ENCODE measurements around the gene TPT1.

Gene TPT1

DNA sequence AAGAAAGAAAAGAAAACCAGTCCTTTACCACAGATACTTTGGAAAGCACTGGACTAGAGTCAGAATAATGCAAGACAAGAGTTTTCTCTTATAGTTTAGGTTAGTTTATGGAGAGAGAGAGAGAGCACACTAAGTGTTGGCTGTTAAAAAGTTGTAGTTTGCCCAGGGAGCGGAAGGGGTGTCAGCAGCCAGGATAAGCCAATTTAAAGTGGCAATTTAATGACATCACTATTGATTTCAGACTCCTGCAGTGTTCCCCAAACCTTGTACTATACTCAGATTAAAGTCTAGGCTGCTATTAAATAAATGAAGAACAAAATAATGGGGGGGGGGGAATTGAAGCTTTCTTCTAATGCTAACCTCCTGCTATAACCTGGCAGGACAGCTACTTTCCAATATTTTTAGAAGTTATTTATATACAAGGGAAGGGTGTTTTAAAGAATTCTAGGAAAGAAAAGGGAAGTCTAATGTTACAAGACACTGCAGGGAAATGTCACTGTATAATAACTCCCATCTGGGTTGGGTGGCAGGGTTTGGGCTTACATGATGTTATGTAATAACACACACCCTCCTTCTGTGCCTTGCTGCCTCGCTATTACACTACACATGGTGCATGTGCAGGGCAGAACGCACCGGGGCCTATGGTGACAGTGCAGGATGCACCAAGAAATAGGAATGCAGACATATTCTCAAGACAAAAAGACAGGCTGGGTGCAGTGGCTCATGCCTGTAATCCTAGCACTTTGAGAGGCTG lies 19.9 kb downstream of the TPT1 start:
- H3K4me1 ChIP-seq (ENCODE audit: control insufficient read depth, insufficient read depth, low read length), result no peaks in the 10 kb centered on the region
- H3K9me3 ChIP-seq (ENCODE audit: control insufficient read depth, insufficient read depth, low read length), result no peaks in the 10 kb centered on the region
- no peaks in the 10 kb centered on the region for H3K36me3 ChIP-seq (ENCODE audit: control insufficient read depth, insufficient read depth, low read length)
- H3K4me3 ChIP-seq (ENCODE audit: low read depth, low read length), result no peak overlapping the region
- H3K9ac ChIP-seq (ENCODE audit: low read depth, low read length), result no peak overlapping the region
- H3K27ac ChIP-seq (ENCODE audit: low read depth, low read length), result no peak overlapping the region
- H3K27me3 ChIP-seq (ENCODE audit: control insufficient read depth, insufficient read depth, low read length), result no peaks in the 10 kb centered on the region

DNA sequence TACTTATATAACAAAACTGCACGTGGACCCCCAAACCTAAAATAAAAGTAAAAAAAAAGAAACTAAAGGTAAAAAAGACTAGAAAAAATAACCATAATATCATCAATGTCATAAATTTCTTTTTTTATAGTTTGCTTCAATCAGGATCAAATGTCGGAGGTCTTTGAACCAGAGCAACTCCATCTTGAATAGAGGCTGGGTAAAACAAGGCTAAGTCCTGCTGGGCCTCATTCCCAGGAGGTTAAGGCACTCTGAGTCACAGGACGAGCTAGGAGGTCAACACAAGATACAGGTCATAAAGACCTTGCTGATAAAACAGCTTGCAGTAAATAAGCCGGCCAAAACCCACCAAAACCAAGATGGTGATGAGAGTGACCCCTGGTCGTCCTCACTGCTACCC lies 24.0 kb downstream of the TPT1 start:
- Histone ChIP-seq H3K27ac (ENCODE audit: low read depth, low read length) (no peak overlapping the region), H3K4me1 (ENCODE audit: control insufficient read depth, insufficient read depth, low read length) (0 out of 2 replicates have a peak, but pooled peaks cover under 1% of the 10 kb centered on the region)

DNA sequence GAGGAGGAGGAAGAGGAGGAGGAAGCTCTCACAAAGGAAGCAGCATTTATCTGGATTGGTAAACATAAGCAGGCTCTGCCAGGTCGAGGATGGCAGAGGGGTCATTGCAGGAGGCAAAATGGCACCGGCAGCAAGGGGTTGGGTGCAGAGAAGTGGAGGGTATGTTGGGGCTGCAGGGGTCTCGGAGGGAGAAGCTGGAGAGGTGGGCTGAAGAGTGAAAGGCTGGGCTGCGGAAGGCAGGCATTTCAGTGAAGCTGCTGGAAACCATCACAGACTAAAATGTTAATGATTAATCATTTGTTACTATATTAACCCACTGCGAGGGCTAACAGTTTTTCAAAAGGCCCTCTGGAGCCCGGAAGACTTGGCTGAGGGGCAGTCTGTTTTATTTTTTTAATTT lies 24.6 kb downstream of the TPT1 start:
- Histone ChIP-seq H3K9ac (ENCODE audit: low read depth, low read length) (no peak overlapping the region), H3K4me3 (ENCODE audit: low read depth, low read length) (no peak overlapping the region), H3K9me3 (ENCODE audit: control insufficient read depth, insufficient read depth, low read length) (no peaks in the 10 kb centered on the region), H3K27me3 (ENCODE audit: control insufficient read depth, insufficient read depth, low read length) (no peaks in the 10 kb centered on the region), H3K27ac (ENCODE audit: low read depth, low read length) (no peak overlapping the region), H3K4me1 (ENCODE audit: control insufficient read depth, insufficient read depth, low read length) (0 out of 2 replicates have a peak, but pooled peaks cover 3% of the 10 kb centered on the region), H3K36me3 (ENCODE audit: control insufficient read depth, insufficient read depth, low read length) (no peaks in the 10 kb centered on the region)

More for the DNA sequence above, 24.0 kb downstream of the TPT1 start:
- Histone ChIP-seq H3K27me3 (ENCODE audit: control insufficient read depth, insufficient read depth, low read length) (no peaks in the 10 kb centered on the region), H3K9me3 (ENCODE audit: control insufficient read depth, insufficient read depth, low read length) (no peaks in the 10 kb centered on the region), H3K9ac (ENCODE audit: low read depth, low read length) (no peak overlapping the region), H3K36me3 (ENCODE audit: control insufficient read depth, insufficient read depth, low read length) (no peaks in the 10 kb centered on the region), H3K4me3 (ENCODE audit: low read depth, low read length) (no peak overlapping the region)

GRCh38 chr13:45315520-45316167 lies 25.3 kb downstream of the TPT1 start:
- Histone ChIP-seq H3K9ac (ENCODE audit: low read depth, low read length) (no peak overlapping the region), H3K9me3 (ENCODE audit: control insufficient read depth, insufficient read depth, low read length) (no peaks in the 10 kb centered on the region), H3K27me3 (ENCODE audit: control insufficient read depth, insufficient read depth, low read length) (no peaks in the 10 kb centered on the region), H3K4me1 (ENCODE audit: control insufficient read depth, insufficient read depth, low read length) (peaks cover 7% of the 10 kb centered on the region), H3K4me3 (ENCODE audit: low read depth, low read length) (no peak overlapping the region), H3K36me3 (ENCODE audit: control insufficient read depth, insufficient read depth, low read length) (no peaks in the 10 kb centered on the region), H3K27ac (ENCODE audit: low read depth, low read length) (no peak overlapping the region)

DNA sequence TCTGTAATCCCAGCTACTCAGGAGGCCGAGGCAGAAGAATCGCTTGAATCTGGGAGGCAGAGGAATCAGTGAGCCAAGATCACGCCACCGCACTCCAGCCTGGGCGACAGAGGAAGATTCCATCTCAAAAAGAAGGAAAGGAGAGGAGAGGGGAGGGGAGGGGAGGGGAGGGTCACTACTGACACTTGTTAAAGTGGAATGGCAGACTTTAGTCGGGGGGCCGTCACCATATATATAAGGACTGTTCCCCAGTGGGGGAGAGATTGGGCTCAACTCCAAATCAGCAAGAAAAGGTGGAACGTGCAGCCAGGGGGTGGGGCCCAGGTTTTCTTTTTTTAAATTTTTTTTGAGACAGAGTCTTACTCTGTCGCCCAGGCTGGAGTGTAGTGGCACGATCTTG lies 26.2 kb downstream of the TPT1 start:
- H3K9me3 ChIP-seq (ENCODE audit: control insufficient read depth, insufficient read depth, low read length), result no peaks in the 10 kb centered on the region
- no peak overlapping the region for H3K9ac ChIP-seq (ENCODE audit: low read depth, low read length)
- H3K27ac ChIP-seq (ENCODE audit: low read depth, low read length), result no peak overlapping the region
- peaks cover 12% of the 10 kb centered on the region for H3K4me1 ChIP-seq (ENCODE audit: control insufficient read depth, insufficient read depth, low read length)
- H3K27me3 ChIP-seq (ENCODE audit: control insufficient read depth, insufficient read depth, low read length), result no peaks in the 10 kb centered on the region
- H3K36me3 ChIP-seq (ENCODE audit: control insufficient read depth, insufficient read depth, low read length), result no peaks in the 10 kb centered on the region
- H3K4me3 ChIP-seq (ENCODE audit: low read depth, low read length), result no peak overlapping the region

- H3K4me3 ChIP-seq (ENCODE audit: low read depth, low read length), result peak overlapping the region; percentile 62
- no peaks in the 10 kb centered on the region for H3K36me3 ChIP-seq (ENCODE audit: control insufficient read depth, insufficient read depth, low read length)
- H3K27ac ChIP-seq (ENCODE audit: low read depth, low read length), result peak overlapping the region; percentile 21
- no peaks in the 10 kb centered on the region for H3K27me3 ChIP-seq (ENCODE audit: control insufficient read depth, insufficient read depth, low read length)
- H3K9me3 ChIP-seq (ENCODE audit: control insufficient read depth, insufficient read depth, low read length), result no peaks in the 10 kb centered on the region
- no peak overlapping the region for H3K9ac ChIP-seq (ENCODE audit: low read depth, low read length)
- H3K4me1 ChIP-seq (ENCODE audit: control insufficient read depth, insufficient read depth, low read length), result peaks cover 21% of the 10 kb centered on the region
These were observed 30.4 kb downstream of the TPT1 start for GRCh38 chr13:45310341-45311131.

GRCh38 chr13:45306966-45307365 lies 34.0 kb downstream of the TPT1 start:
- Histone ChIP-seq H3K4me3 (ENCODE audit: low read depth, low read length) (no peak overlapping the region), H3K9me3 (ENCODE audit: control insufficient read depth, insufficient read depth, low read length) (no peaks in the 10 kb centered on the region), H3K4me1 (ENCODE audit: control insufficient read depth, insufficient read depth, low read length) (peaks cover 28% of the 10 kb centered on the region), H3K36me3 (ENCODE audit: control insufficient read depth, insufficient read depth, low read length) (no peaks in the 10 kb centered on the region), H3K9ac (ENCODE audit: low read depth, low read length) (no peak overlapping the region), H3K27me3 (ENCODE audit: control insufficient read depth, insufficient read depth, low read length) (no peaks in the 10 kb centered on the region), H3K27ac (ENCODE audit: low read depth, low read length) (no peak overlapping the region)

DNA sequence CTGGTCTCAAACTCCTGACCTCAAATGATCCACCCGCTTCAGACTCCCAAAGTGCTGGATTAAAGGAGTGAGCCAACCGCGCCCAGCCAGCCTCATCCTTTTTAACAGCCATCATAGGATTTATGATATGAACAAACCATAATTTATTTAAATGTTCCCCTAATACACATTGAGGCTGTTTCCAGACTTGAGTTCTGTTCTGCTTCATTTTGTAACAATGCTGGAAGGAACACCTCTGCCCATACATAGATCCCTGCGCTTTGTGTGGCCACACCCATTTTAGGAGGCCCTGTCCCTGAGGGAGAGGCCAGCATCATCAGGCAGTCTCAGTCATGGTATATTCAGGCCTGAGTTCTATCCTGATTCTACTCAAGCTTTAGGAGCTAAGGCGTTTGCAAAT lies 35.9 kb downstream of the TPT1 start:
- H3K9me3 ChIP-seq (ENCODE audit: control insufficient read depth, insufficient read depth, low read length), result no peaks in the 10 kb centered on the region
- H3K4me1 ChIP-seq (ENCODE audit: control insufficient read depth, insufficient read depth, low read length), result peaks cover 17% of the 10 kb centered on the region
- no peak overlapping the region for H3K4me3 ChIP-seq (ENCODE audit: low read depth, low read length)
- H3K36me3 ChIP-seq (ENCODE audit: control insufficient read depth, insufficient read depth, low read length), result no peaks in the 10 kb centered on the region
- H3K27ac ChIP-seq (ENCODE audit: low read depth, low read length), result no peak overlapping the region
- H3K27me3 ChIP-seq (ENCODE audit: control insufficient read depth, insufficient read depth, low read length), result no peaks in the 10 kb centered on the region
- H3K9ac ChIP-seq (ENCODE audit: low read depth, low read length), result no peak overlapping the region

DNA sequence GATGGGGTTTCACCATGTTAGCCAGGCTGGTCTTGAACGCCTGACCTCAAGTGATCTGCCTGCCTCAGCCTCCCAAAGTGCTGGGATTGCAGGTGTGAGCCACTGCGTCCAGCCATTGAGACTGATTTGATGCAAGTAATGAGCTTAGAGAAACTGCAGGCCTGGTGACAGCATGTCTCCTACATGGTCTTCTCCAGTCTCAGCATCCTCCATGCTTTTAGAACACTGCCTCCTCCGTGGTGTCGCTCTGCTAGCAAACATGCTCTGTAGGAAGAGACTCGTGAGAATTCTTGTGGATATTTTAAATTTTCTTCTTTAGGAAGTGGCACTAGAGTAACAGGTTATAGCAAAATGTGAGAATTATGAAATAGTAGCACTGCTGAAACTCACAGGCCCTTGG lies 37.1 kb downstream of the TPT1 start:
- no peaks in the 10 kb centered on the region for H3K27me3 ChIP-seq (ENCODE audit: control insufficient read depth, insufficient read depth, low read length)
- H3K9ac ChIP-seq (ENCODE audit: low read depth, low read length), result no peak overlapping the region
- no peaks in the 10 kb centered on the region for H3K36me3 ChIP-seq (ENCODE audit: control insufficient read depth, insufficient read depth, low read length)
- no peaks in the 10 kb centered on the region for H3K9me3 ChIP-seq (ENCODE audit: control insufficient read depth, insufficient read depth, low read length)
- no peak overlapping the region for H3K27ac ChIP-seq (ENCODE audit: low read depth, low read length)
- H3K4me3 ChIP-seq (ENCODE audit: low read depth, low read length), result no peak overlapping the region
- peaks cover 12% of the 10 kb centered on the region for H3K4me1 ChIP-seq (ENCODE audit: control insufficient read depth, insufficient read depth, low read length)

DNA sequence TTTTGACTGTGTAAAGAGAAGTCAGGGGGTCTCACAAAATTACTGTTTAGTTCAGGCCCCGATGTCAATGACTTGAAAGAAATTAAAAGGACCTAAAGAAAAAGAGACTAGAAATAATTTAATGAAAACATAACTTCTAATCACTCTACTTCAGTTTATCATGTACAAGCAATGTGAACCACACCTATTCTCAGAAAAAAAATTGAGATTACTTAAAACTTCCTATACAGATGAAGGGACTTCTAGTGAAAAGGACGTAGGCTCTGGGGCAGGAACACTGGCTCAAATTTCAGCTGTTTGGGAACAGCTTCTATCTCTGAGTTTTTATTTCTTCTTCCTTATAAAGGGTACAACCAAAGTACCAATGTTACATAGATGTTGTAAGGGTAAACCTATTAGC lies 38.0 kb downstream of the TPT1 start:
- Histone ChIP-seq H3K36me3 (ENCODE audit: control insufficient read depth, insufficient read depth, low read length) (no peaks in the 10 kb centered on the region), H3K9me3 (ENCODE audit: control insufficient read depth, insufficient read depth, low read length) (no peaks in the 10 kb centered on the region), H3K27me3 (ENCODE audit: control insufficient read depth, insufficient read depth, low read length) (no peaks in the 10 kb centered on the region), H3K9ac (ENCODE audit: low read depth, low read length) (no peak overlapping the region), H3K4me1 (ENCODE audit: control insufficient read depth, insufficient read depth, low read length) (peaks cover 8% of the 10 kb centered on the region), H3K27ac (ENCODE audit: low read depth, low read length) (no peak overlapping the region), H3K4me3 (ENCODE audit: low read depth, low read length) (no peak overlapping the region)

- no peak overlapping the region for H3K27ac ChIP-seq (ENCODE audit: low read depth, low read length)
- peaks cover 8% of the 10 kb centered on the region for H3K4me1 ChIP-seq (ENCODE audit: control insufficient read depth, insufficient read depth, low read length)
- no peaks in the 10 kb centered on the region for H3K9me3 ChIP-seq (ENCODE audit: control insufficient read depth, insufficient read depth, low read length)
- H3K27me3 ChIP-seq (ENCODE audit: control insufficient read depth, insufficient read depth, low read length), result no peaks in the 10 kb centered on the region
- no peaks in the 10 kb centered on the region for H3K36me3 ChIP-seq (ENCODE audit: control insufficient read depth, insufficient read depth, low read length)
- no peak overlapping the region for H3K9ac ChIP-seq (ENCODE audit: low read depth, low read length)
- no peak overlapping the region for H3K4me3 ChIP-seq (ENCODE audit: low read depth, low read length)
These were observed 38.5 kb downstream of the TPT1 start for GRCh38 chr13:45302507-45302906.

All from HUES48 (cell line).